Mesothelial cell of epicardium (in vitro differentiated cells): ENCODE measurements around the gene DCLK1. TPM values are rescaled to one million over a fixed set of nuclear protein-coding genes. Genes with fewer than 3 reads are reported as not detected.

Experiments used
- DNase-seq, 2 experiments: peaks; one replicate each; pipeline ENCODE4 v3.0.0; 2021; ENCODE audit warnings: low spot score in 2 of 2; ENCODE audit not compliant: unreplicated experiment in 2 of 2
- H3K27ac Mint-ChIP-seq: 2 replicates; pipeline ENCODE4 v1.8.0; 2021; ENCODE audit warnings: mixed read lengths
- H3K27me3 Mint-ChIP-seq: 2 replicates; pipeline ENCODE4 v1.8.0; 2021; ENCODE audit warnings: low read depth, mixed read lengths
- H3K36me3 Mint-ChIP-seq: 2 replicates; pipeline ENCODE4 v1.8.0; 2021; ENCODE audit warnings: mixed read lengths
- H3K4me1 Mint-ChIP-seq: 2 replicates; pipeline ENCODE4 v1.8.0; 2021; ENCODE audit warnings: mixed read lengths
- H3K4me3 Mint-ChIP-seq: 2 replicates; pipeline ENCODE4 v1.8.0; 2021; ENCODE audit warnings: mild to moderate bottlenecking, moderate library complexity, mixed read lengths
- H3K9me3 Mint-ChIP-seq: 2 replicates; pipeline ENCODE4 v1.8.0; 2021; ENCODE audit warnings: mixed read lengths
- CTCF ChIP-seq: fragments of 200-600 bp; sonication (generic); IDR thresholded peaks from one replicate; pipeline ENCODE4 v1.5.0; 2021; ENCODE audit warnings: antibody characterized with exemption; ENCODE audit not compliant: unreplicated experiment
- total RNA-seq: library from RNA; stranded (reverse); gene quantifications from 3 replicates; pipeline ENCODE4 v1.2.1, GENCODE V29; 2021

Gene DCLK1
- total RNA-seq, 1 donor from 2014 or later = 21.7 TPM

DNA sequence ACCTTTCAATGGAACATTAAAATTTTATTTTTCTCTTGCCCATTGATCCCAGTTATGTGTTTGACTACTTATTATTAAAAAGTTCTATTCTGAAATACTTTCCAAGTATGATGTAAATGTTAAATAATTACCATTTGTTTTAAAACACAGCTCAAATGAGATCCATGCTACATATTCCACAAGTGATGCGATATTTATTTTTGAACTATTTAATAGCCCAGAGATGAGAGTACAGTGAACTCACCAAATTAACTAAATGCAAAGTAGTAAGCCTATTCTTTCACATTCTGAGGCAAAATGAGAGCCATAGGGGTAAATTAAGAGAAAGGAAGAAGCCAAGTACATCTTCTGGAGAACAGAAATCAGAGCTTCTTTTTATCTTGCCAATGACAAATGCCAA lies 1.2 kb upstream of the DCLK1 start:
- DNase-seq = no peak
- TF ChIP-seq CTCF = no peak
- H3K9me3 Mint-ChIP-seq = peaks cover under 1% of the 10 kb centered on the region
- peaks cover 80% of the 10 kb centered on the region for H3K27me3 Mint-ChIP-seq
- H3K36me3 Mint-ChIP-seq = no peaks in the 10 kb centered on the region
- peak overlapping the region; percentile 73 for H3K4me3 Mint-ChIP-seq
- no peak overlapping the region for H3K27ac Mint-ChIP-seq
- peaks cover 7% of the 10 kb centered on the region for H3K4me1 Mint-ChIP-seq

GRCh38 chr13:36131931-36132297 lies 732 bp upstream of the DCLK1 start:
- no peaks in the 10 kb centered on the region for H3K9me3 Mint-ChIP-seq
- no peak overlapping the region for H3K27ac Mint-ChIP-seq
- no peak for DNase-seq
- peaks cover 7% of the 10 kb centered on the region for H3K4me1 Mint-ChIP-seq
- no peaks in the 10 kb centered on the region for H3K36me3 Mint-ChIP-seq
- TF ChIP-seq CTCF = no peak
- peak overlapping the region; percentile 73 for H3K4me3 Mint-ChIP-seq
- peaks cover 82% of the 10 kb centered on the region for H3K27me3 Mint-ChIP-seq

- peak in 1 of 2 experiments; percentile 51 for DNase-seq
- TF ChIP-seq CTCF = no peak
- H3K4me1 Mint-ChIP-seq = peaks cover 14% of the 10 kb centered on the region
- peaks cover 83% of the 10 kb centered on the region for H3K27me3 Mint-ChIP-seq
- H3K36me3 Mint-ChIP-seq = peaks cover 3% of the 10 kb centered on the region
- peak overlapping the region; percentile 79 for H3K4me3 Mint-ChIP-seq
- peak overlapping the region; percentile 14 for H3K27ac Mint-ChIP-seq
- H3K9me3 Mint-ChIP-seq = no peaks in the 10 kb centered on the region
These were observed 495 bp downstream of the DCLK1 start for GRCh38 chr13:36130552-36131221.

DNA sequence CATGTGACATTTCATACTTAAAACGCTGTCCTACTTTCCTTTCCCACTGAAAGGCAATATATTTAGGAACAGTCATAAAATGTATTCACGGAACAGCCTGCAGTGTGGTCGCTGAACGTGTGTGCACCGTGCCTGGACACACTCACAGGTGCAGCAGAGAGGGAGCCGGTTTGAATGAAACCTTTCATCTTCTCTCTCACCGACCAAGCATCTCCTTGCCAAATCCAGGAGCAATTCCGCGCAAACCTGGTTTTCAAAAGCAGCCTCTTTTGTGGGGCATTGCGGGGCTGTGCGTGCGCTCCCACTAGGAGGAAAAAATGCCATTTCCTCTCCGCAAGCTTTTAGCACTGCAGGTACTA lies 1.0 kb downstream of the DCLK1 start:
- no peak for TF ChIP-seq CTCF
- peaks cover 8% of the 10 kb centered on the region for H3K36me3 Mint-ChIP-seq
- H3K27ac Mint-ChIP-seq = peak overlapping the region; percentile 14
- peaks cover 14% of the 10 kb centered on the region for H3K4me1 Mint-ChIP-seq
- peaks cover 78% of the 10 kb centered on the region for H3K27me3 Mint-ChIP-seq
- no peak for DNase-seq
- no peaks in the 10 kb centered on the region for H3K9me3 Mint-ChIP-seq
- peak overlapping the region; percentile 79 for H3K4me3 Mint-ChIP-seq

GRCh38 chr13:36129539-36129938 lies 1.6 kb downstream of the DCLK1 start:
- peaks cover 72% of the 10 kb centered on the region for H3K27me3 Mint-ChIP-seq
- H3K4me3 Mint-ChIP-seq = peak overlapping the region; percentile 79
- no peak overlapping the region for H3K27ac Mint-ChIP-seq
- peaks cover 14% of the 10 kb centered on the region for H3K4me1 Mint-ChIP-seq
- DNase-seq = no peak
- no peaks in the 10 kb centered on the region for H3K9me3 Mint-ChIP-seq
- peaks cover 12% of the 10 kb centered on the region for H3K36me3 Mint-ChIP-seq
- TF ChIP-seq CTCF = no peak

GRCh38 chr13:36126491-36126890 lies 4.7 kb downstream of the DCLK1 start:
- Mint-ChIP-seq H3K4me3 (no peak overlapping the region), H3K9me3 (no peaks in the 10 kb centered on the region), H3K36me3 (peaks cover 16% of the 10 kb centered on the region), H3K27ac (no peak overlapping the region), H3K27me3 (peaks cover 42% of the 10 kb centered on the region), H3K4me1 (peaks cover 18% of the 10 kb centered on the region)
- no peak for TF ChIP-seq CTCF
- no peak for DNase-seq
